Bronchus fibroblast of lung (primary cell): ENCODE measurements around the gene SCYL1. TPM values are rescaled to one million over a fixed set of nuclear protein-coding genes. Genes with fewer than 3 reads are reported as not detected.

Experiments used
- total RNA-seq: library from RNA; depleted of rRNA; stranded (reverse); fragments of >200 nt; gene quantifications from 2 replicates; pipeline ENCODE4 v1.2.3, GENCODE V29; 2015

The SCYL1 gene
- total RNA-seq: 110 and 117 TPM in 2 replicates

DNA sequence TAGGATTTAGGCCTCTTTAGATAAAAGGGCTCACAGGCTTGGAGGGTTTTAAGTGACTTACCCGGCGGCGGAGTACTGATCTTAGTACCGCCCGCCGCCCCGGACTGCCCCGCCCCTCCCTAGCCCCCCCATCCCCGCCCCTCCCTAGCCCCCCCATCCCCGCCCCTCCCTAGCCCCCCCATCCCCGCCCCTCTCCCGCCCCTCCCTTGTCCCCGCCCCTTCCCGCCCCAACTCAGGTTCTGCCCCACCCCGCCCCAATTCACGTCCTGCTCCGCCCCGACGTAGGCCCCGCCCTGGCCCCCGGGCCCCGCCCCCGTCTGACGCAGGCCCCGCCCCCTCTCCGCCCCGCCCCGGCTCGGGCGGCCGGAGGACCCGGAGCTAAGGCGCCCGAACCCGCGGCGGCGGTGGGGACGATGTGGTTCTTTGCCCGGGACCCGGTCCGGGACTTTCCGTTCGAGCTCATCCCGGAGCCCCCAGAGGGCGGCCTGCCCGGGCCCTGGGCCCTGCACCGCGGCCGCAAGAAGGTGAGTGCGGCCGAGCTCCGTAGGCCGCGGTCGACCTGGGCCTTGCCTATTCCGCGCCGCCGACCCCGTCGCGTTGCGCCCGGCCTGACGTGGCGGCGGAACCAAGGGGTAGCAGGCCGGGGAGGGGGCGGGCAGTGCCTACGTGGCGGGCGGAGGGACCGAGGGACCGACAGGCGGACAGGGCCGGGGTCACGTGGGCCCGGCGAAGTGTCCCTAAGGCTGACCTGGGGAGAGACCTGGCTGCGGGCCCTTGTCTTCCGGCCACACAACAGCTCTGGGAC is at the start of gene SCYL1:
Gene SCYL1, plus strand, starts transcription at position 343 of the 805 bp plus-strand sequence. Its CDS starts 71 bp downstream, at position 414.

DNA sequence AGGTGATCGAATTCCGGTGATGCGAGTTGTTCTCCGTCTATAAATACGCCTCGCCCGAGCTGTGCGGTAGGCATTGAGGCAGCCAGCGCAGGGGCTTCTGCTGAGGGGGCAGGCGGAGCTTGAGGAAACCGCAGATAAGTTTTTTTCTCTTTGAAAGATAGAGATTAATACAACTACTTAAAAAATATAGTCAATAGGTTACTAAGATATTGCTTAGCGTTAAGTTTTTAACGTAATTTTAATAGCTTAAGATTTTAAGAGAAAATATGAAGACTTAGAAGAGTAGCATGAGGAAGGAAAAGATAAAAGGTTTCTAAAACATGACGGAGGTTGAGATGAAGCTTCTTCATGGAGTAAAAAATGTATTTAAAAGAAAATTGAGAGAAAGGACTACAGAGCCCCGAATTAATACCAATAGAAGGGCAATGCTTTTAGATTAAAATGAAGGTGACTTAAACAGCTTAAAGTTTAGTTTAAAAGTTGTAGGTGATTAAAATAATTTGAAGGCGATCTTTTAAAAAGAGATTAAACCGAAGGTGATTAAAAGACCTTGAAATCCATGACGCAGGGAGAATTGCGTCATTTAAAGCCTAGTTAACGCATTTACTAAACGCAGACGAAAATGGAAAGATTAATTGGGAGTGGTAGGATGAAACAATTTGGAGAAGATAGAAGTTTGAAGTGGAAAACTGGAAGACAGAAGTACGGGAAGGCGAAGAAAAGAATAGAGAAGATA is 25.7 kb upstream of the SCYL1 start, which contains the start of gene MALAT1:
Gene MALAT1, plus strand, starts transcription at position 69 of the 736 bp plus-strand sequence.

DNA sequence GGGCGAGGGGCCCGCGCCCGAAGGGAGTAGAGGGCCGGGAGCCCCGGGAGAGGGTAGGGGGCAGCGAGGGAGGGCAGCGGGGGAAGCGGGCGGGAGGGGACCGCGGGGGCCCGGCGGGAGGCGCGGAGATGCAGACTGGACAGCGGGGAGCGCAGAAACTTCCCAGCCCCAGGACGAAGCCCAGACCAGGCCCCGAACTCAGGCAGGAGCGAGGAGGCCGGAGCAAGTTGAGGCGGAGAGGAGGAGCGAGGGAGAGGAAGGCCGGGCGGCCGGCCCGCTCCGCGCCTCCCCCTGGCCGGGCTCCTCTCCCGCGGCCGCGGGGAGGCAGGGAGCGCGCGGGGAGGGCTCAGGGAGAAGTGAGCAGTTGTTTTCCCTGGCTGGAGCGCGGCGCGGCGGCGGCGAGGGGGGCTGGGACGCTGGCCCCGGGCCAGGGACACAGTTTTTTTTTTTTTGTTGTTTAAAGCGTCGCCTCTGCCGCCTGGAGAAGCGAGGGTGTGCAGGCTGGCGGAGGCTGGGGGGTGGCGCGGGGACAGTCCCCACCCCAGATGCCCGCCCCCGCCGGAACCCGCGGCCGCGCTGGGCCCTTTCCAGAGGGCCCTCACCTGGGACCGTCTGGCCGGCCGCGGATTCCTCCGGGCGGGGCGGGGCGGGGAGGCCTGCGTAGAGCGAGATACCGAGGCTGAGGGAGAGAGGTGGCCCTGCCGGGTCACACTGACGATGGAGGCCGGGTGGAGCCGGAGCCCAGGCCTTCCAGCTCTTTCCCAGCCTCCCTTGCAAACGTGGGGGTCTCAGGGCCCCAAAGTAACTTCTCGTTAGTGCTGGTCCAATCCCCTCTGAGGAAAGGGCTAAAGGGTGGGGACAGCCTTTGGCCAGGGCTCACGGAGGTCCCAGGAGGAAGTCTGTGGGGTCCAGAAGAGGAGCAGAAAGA is 33.4 kb downstream of the SCYL1 start, which contains the start of gene LTBP3:
Gene LTBP3, minus strand, starts transcription at position 358 of the 928 bp plus-strand sequence. CDS start 400 bp downstream, outside the sequence.

DNA sequence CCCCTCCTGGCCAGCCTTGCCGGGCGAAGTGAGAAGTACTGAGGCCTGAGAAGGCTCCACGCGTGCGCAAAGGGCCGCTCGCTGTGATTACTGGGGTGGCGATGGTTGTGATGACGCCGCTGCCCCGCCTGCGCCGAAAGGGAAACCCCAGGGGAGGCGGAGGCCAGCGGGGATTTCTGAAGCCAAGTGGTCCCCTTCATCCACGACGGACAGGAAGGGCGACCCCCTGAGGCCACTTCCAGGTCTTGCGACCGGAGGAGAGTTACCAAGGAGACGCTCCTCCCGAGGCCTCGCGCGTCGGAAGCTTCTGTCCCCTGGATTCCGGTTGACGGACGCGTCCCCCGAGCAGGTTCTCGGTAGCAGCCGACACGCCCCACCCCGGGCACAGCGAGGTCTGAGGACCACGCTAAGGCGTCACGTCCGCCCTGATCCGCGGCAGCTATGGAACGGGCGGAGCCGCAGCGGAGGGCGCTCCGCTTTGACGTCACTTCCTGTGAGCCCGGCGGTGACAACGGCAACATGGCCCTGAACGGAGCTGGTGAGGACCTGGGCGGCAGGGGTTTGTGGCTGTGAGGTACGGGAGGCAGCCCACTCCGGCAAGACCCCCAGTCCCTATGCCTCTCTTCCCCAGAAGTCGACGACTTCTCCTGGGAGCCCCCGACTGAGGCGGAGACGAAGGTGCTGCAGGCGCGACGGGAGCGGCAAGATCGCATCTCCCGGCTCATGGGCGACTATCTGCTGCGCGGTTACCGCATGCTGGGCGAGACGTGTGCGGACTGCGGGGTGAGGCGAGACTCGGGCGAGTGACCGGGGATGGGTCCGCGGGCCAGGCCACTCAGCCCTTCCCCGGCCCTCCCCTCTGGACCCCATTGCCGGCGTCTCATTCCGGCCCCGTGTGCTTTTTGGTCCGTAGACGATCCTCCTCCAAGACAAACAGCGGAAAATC is 45.4 kb downstream of the SCYL1 start, which contains the start of gene ZNRD2:
Gene ZNRD2, plus strand, starts transcription at position 505 of the 946 bp plus-strand sequence. Its CDS starts 15 bp downstream, at position 520.

DNA sequence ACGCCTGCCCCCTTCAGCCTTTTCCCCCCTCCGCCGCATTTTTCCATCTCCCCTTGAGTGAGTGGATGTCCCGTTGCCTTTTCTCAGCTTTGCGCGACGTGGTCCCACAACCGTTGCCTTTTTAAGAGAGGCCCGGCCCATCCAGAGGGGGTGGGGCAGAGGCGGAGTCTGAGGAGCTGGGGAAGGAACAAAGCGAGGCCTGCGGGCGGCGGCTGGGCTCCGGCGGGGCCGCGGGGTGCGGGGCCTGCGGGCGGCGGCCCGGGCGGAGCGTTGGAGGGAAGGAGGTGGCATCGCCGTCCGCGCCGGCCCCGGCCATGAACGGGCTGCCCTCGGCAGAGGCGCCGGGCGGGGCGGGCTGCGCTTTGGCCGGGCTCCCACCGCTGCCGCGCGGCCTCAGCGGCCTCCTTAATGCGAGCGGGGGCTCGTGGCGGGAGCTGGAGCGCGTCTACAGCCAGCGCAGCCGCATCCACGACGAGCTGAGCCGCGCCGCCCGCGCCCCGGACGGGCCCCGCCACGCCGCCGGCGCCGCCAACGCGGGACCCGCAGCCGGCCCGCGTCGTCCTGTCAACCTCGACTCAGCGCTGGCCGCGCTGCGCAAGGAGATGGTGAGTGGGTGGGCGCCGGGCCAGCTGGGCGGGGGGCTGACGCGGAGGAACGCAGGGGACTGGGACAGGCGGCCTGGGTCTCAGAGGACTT is 47.6 kb downstream of the SCYL1 start, which contains the start of gene FAM89B:
Gene FAM89B, plus strand, starts transcription at position 183 of the 696 bp plus-strand sequence. Its CDS starts 132 bp downstream, at position 315.

DNA sequence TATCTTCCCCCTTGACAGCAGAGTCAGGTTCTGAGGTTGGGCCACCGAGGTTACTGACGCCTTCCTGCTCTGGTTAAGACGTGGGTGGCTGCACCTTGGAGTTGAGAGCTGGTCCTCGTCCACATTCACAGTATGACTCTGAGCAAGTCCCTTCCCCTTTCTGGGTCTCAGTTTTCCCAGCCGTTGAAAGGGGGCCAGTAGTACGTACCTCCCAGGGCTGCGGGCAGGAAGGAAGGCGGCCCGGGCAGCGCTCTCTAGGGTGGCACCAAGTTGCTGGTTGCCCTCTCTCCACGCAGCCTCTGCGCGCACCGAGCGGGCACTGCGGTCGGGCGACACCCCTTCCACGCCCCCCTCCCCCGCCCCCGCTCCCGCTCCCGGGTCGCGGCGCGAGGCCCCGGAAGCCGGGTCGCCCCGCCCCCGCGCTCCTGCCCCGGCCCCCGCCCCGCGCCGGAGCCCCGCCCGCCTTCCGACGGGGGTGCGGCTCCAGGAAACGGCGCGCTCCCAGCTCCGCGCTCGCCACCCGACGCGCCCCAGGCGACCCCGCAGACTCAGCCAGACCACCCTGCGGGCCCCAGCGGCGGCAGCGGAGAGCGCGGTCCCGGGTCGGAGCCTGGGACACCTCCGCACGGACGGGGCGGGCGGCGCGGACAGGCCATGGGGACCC is 50.8 kb downstream of the SCYL1 start, which contains the start of gene EHBP1L1:
Gene EHBP1L1, plus strand, starts transcription at position 486 of the 664 bp plus-strand sequence. CDS start 250 bp downstream, outside the sequence.

Other genes with a start within 250 kb of the SCYL1 start
- 22.0 and 22.9 TPM in 2 replicates for gene CDC42EP2, start 210.2 kb upstream of the SCYL1 start, total RNA-seq
- 38.5 and 40.7 TPM in 2 replicates for gene DPF2, start 191.2 kb upstream of the SCYL1 start, total RNA-seq
- gene TIGD3, start 170.3 kb upstream of the SCYL1 start, total RNA-seq: 0.30 TPM in 1 of 2 replicates, not detected in the other
- gene SLC25A45, start 142.4 kb upstream of the SCYL1 start, total RNA-seq: 0.67 and 0.74 TPM in 2 replicates
- gene FRMD8, start 138.4 kb upstream of the SCYL1 start, total RNA-seq: 19.8 and 28.2 TPM in 2 replicates
- gene NEAT1, start 102.3 kb upstream of the SCYL1 start, total RNA-seq: 4.9 TPM in 2 replicates
- gene MALAT1, start 26.0 kb upstream of the SCYL1 start, total RNA-seq: 477 and 585 TPM in 2 replicates
- gene LTBP3, start 33.3 kb downstream of the SCYL1 start, total RNA-seq: 22.3 and 26.9 TPM in 2 replicates
- gene ZNRD2, start 45.4 kb downstream of the SCYL1 start, total RNA-seq: 116 and 117 TPM in 2 replicates
- gene FAM89B, start 47.5 kb downstream of the SCYL1 start, total RNA-seq: 59.0 and 62.4 TPM in 2 replicates
- gene EHBP1L1, start 51.0 kb downstream of the SCYL1 start, total RNA-seq: 30.6 and 38.5 TPM in 2 replicates
- gene KCNK7, start 70.7 kb downstream of the SCYL1 start, total RNA-seq: 0.15 TPM in 1 of 2 replicates, not detected in the other
- gene MAP3K11, start 89.1 kb downstream of the SCYL1 start, total RNA-seq: 34.6 TPM in 2 replicates
- 34.0 and 39.2 TPM in 2 replicates for gene PCNX3, start 90.7 kb downstream of the SCYL1 start, total RNA-seq
- gene SIPA1, start 113.0 kb downstream of the SCYL1 start, total RNA-seq: 40.2 and 40.4 TPM in 2 replicates
- 43.6 and 44.4 TPM in 2 replicates for gene RELA, start 137.8 kb downstream of the SCYL1 start, total RNA-seq
- 41.0 and 43.7 TPM in 2 replicates for gene KAT5, start 187.2 kb downstream of the SCYL1 start, total RNA-seq
- gene RNASEH2C, start 195.7 kb downstream of the SCYL1 start, total RNA-seq: 66.0 and 76.0 TPM in 2 replicates